Measurements from ENCODE around the gene QRFP. TPM values are rescaled to one million over a fixed set of nuclear protein-coding genes. Genes with fewer than 3 reads are reported as not detected.

Gene QRFP
- polyA plus RNA-seq, 1 donor from 2014 or later, result not detected

GRCh38 chr9:130942679-130943078, 46.1 kb upstream of the QRFP start (continued):
- no peak for TF ChIP-seq MXI1 (conservative IDR thresholded peaks at IDR 0.05; ENCODE audit: poor library complexity, severe bottlenecking)
- no peak for TF ChIP-seq SMC3 (conservative IDR thresholded peaks at IDR 0.05; ENCODE audit: poor library complexity)
- TF ChIP-seq TAF1 (IDR thresholded peaks at IDR 0.05; ENCODE audit: low read depth), result no peak

DNA sequence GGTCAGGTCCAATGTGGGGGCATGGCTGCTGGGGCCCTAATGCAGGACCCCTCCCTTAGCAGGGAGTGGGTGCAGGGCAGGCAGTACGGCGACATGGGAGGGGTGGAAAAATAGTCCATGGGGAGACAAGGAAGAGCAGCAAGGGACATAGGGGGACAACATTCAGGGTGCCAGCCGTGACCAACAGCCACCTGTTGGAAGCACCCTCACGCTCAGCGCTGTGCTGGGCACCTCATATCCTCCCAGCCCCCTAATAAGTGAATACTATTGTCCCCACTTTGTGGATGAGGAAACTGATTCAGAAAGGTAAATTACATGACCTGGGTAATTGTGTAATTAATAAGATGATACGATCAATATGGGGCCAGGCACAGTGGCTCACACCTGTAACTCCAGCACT, 45.5 kb upstream of the QRFP start:
- TF ChIP-seq POLR2AphosphoS5 (IDR thresholded peaks at IDR 0.05), result no peak
- no peaks in the 10 kb centered on the region for H3K9me3 ChIP-seq (ENCODE audit: low read length)
- no peak overlapping the region for H3K4me3 ChIP-seq (ENCODE audit: low read length)
- H4K20me1 ChIP-seq (ENCODE audit: insufficient read depth), result no peaks in the 10 kb centered on the region
- H3K27ac ChIP-seq (ENCODE audit: low read length), result no peak overlapping the region
- H2AFZ ChIP-seq (ENCODE audit: low read depth, low read length), result no peak overlapping the region
- no peaks in the 10 kb centered on the region for H3K9me2 ChIP-seq (ENCODE audit: insufficient read depth, low read length)
- H3K9ac ChIP-seq (ENCODE audit: low read length), result no peak overlapping the region
- no peak overlapping the region for H3K4me2 ChIP-seq (ENCODE audit: low read length)
- H3K36me3 ChIP-seq (ENCODE audit: insufficient read depth, low read length), result no peaks in the 10 kb centered on the region
- no peaks in the 10 kb centered on the region for H3F3A ChIP-seq (ENCODE audit: insufficient read depth, low read length, poor library complexity, severe bottlenecking)
- H3K79me2 ChIP-seq (replicated peaks; ENCODE audit: insufficient read depth, low read length), result no peaks in the 10 kb centered on the region
- peaks cover 47% of the 10 kb centered on the region for H3K27me3 ChIP-seq (ENCODE audit: insufficient read depth, low read depth, low read length)

- peaks cover 47% of the 10 kb centered on the region for H3K27me3 ChIP-seq (ENCODE audit: insufficient read depth, low read depth, low read length)
- H3F3A ChIP-seq (ENCODE audit: insufficient read depth, low read length, poor library complexity, severe bottlenecking), result no peaks in the 10 kb centered on the region
- H4K20me1 ChIP-seq (ENCODE audit: insufficient read depth), result no peaks in the 10 kb centered on the region
- no peak overlapping the region for H3K9ac ChIP-seq (ENCODE audit: low read length)
- no peaks in the 10 kb centered on the region for H3K79me2 ChIP-seq (replicated peaks; ENCODE audit: insufficient read depth, low read length)
- H2AFZ ChIP-seq (ENCODE audit: low read depth, low read length), result no peak overlapping the region
- H3K4me2 ChIP-seq (ENCODE audit: low read length), result no peak overlapping the region
- H3K4me3 ChIP-seq (ENCODE audit: low read length), result peak overlapping the region; percentile 51
- no peaks in the 10 kb centered on the region for H3K36me3 ChIP-seq (ENCODE audit: insufficient read depth, low read length)
- peak; percentile 91 for TF ChIP-seq SMC3 (conservative IDR thresholded peaks at IDR 0.05; ENCODE audit: poor library complexity)
- TF ChIP-seq, protein P1, sequence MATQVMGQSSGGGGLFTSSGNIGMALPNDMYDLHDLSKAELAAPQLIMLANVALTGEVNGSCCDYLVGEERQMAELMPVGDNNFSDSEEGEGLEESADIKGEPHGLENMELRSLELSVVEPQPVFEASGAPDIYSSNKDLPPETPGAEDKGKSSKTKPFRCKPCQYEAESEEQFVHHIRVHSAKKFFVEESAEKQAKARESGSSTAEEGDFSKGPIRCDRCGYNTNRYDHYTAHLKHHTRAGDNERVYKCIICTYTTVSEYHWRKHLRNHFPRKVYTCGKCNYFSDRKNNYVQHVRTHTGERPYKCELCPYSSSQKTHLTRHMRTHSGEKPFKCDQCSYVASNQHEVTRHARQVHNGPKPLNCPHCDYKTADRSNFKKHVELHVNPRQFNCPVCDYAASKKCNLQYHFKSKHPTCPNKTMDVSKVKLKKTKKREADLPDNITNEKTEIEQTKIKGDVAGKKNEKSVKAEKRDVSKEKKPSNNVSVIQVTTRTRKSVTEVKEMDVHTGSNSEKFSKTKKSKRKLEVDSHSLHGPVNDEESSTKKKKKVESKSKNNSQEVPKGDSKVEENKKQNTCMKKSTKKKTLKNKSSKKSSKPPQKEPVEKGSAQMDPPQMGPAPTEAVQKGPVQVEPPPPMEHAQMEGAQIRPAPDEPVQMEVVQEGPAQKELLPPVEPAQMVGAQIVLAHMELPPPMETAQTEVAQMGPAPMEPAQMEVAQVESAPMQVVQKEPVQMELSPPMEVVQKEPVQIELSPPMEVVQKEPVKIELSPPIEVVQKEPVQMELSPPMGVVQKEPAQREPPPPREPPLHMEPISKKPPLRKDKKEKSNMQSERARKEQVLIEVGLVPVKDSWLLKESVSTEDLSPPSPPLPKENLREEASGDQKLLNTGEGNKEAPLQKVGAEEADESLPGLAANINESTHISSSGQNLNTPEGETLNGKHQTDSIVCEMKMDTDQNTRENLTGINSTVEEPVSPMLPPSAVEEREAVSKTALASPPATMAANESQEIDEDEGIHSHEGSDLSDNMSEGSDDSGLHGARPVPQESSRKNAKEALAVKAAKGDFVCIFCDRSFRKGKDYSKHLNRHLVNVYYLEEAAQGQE (IDR thresholded peaks at IDR 0.05; ENCODE audit: borderline replicate concordance), result no peak
- TF ChIP-seq CTCF (IDR thresholded peaks at IDR 0.05; ENCODE audit: poor library complexity, severe bottlenecking), result peak; percentile 95
- no peak for TF ChIP-seq EP300 (conservative IDR thresholded peaks at IDR 0.05; ENCODE audit: poor library complexity, severe bottlenecking)
- peak; percentile 92 for TF ChIP-seq RAD21 (conservative IDR thresholded peaks at IDR 0.05)
- TF ChIP-seq POLR2AphosphoS5 (IDR thresholded peaks at IDR 0.05), result no peak
- TF ChIP-seq MXI1 (conservative IDR thresholded peaks at IDR 0.05; ENCODE audit: poor library complexity, severe bottlenecking), result no peak
- no peak for TF ChIP-seq TAF1 (IDR thresholded peaks at IDR 0.05; ENCODE audit: low read depth)
- TF ChIP-seq EZH2 (IDR thresholded peaks at IDR 0.05; ENCODE audit: borderline replicate concordance, insufficient read depth, low read length, poor library complexity, severe bottlenecking), result no peak
- no peaks in the 10 kb centered on the region for H3K9me2 ChIP-seq (ENCODE audit: insufficient read depth, low read length)
- no peaks in the 10 kb centered on the region for H3K9me3 ChIP-seq (ENCODE audit: low read length)
- H3K27ac ChIP-seq (ENCODE audit: low read length), result no peak overlapping the region
Observed at GRCh38 chr9:130940693-130941576, 44.3 kb upstream of the QRFP start.

Measured in neural cell (in vitro differentiated cells).